HG02884 (cell line): Measurements from ENCODE around the gene WWOX.

Experiments
- ATAC-seq: cut with Tn5 transposase; IDR thresholded peaks from one replicate; pipeline ENCODE4 v1.9.1; 2021; ENCODE audit warnings: mild to moderate bottlenecking, moderate library complexity; ENCODE audit not compliant: unreplicated experiment

WWOX gene

GRCh38 chr16:78909226-78909625 is 809.8 kb downstream of the WWOX start:
- no peak for ATAC-seq

- ATAC-seq = no peak
Observed at GRCh38 chr16:78915811-78916345, 816.4 kb downstream of the WWOX start.

- ATAC-seq = no peak
Observed at GRCh38 chr16:78916928-78917545, 817.6 kb downstream of the WWOX start.

DNA sequence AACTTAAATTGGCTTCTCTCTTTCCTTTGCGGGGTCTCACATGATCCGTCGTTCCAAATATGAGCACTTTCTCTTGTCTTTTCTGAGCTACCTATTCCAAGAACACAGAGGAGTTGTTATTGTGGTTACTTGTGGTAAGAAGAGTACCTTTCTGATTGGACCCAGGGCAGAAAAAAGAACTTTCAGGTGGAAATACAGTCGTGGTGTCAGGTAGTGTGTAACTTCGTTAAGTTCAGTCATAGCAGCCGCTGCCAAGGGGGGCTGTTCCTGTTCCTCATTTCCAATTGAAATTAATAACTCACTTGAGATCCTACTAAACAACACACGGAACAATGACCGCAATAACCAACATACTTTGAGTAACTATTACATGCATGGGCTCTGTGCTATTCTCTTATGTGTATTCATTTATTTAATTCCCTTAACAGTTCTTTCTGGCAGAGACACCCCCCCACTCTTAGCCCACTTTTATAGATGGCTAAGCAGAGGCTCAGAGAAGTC is 819.4 kb downstream of the WWOX start:
- no peak for ATAC-seq

- ATAC-seq = no peak
Observed at GRCh38 chr16:78919852-78920251, 820.4 kb downstream of the WWOX start.

GRCh38 chr16:78920621-78921020 is 821.2 kb downstream of the WWOX start:
- ATAC-seq = no peak

DNA sequence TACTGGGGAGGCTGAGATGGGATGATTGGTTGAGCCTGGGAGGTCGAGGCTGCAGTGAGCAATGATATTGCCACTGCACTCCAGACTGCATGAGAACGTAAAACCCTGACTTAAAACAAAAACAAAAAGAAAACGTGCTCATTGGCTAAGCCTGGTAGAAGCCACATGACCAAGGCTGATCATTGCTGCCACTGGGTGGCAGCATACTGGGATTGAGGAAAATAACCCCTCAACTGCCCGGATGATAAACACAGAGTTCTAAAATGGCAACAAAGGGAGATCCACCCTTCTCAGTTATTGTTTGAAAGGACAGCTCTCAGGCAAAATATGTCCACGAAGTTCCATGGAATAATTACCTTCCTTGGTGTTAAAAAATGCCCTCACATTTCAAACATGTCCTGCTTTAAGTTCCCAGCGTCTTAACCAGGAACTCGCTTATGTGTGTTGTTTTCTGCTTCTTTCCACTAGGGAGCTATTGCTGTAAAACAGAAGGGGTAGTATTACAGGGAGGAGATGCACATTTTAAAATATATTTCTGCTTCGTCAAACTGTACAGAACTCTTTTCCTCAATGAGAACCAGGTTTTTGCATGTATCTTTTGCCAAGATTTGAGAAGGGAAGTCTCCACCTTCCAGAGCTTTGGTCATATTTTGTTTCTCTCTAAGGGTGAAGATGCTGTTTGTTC is 825.8 kb downstream of the WWOX start:
- ATAC-seq = no peak

GRCh38 chr16:78926723-78927210 is 827.3 kb downstream of the WWOX start:
- ATAC-seq = no peak

DNA sequence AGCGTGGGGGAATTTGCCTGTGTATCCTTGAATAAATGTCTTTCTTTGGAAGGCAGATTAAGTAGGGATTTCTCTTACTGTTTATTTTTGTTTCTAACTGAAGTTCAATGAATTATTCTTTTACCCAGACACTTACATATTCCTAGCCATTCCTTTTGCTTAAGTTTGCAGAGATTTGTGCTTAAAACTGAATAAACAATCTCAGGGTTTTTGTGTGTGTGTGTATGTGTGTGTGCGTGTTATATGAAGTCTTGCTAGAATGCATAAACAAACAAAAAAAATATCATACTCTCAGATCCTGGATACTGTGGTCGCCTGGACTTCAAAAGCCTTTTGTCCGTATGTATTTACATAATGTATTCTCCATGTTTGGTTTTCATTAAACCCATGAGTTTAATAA is 828.3 kb downstream of the WWOX start:
- ATAC-seq = no peak

- ATAC-seq = no peak
Observed at GRCh38 chr16:78929841-78930240, 830.4 kb downstream of the WWOX start.

GRCh38 chr16:78930561-78930960 is 831.1 kb downstream of the WWOX start:
- no peak for ATAC-seq

GRCh38 chr16:78931267-78931666 is 831.8 kb downstream of the WWOX start:
- ATAC-seq = no peak

GRCh38 chr16:78931678-78932077 is 832.2 kb downstream of the WWOX start:
- no peak for ATAC-seq

DNA sequence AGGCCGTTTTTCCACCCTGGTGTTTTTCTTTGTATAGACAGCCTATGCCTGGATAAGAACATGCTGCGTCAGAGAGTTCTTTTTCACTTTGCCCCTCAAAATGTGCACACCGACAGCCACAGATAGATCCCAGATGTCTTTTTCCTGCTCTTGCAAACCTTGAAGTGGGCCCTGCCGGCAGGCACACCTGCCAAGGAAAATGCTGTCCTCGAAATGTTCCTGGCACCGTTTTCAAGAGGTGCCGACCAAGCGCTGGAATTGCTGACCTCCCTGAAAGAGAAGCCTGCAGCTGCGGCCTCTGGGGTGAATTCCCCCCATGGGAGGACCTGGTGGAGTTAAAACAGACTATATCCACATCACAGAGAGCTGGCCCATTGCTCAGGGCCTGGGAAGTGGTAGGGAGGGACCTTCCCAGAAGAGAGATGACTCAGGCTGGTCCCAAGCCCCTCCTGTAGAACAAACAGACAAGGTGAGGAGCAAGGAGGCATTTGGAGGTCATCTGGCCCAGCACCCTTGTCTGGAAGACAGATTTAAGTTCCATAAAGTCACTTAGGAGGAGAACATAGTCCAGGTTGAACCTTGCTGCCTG is 833.0 kb downstream of the WWOX start:
- no peak for ATAC-seq

GRCh38 chr16:78936060-78936459 is 836.6 kb downstream of the WWOX start:
- ATAC-seq = no peak

DNA sequence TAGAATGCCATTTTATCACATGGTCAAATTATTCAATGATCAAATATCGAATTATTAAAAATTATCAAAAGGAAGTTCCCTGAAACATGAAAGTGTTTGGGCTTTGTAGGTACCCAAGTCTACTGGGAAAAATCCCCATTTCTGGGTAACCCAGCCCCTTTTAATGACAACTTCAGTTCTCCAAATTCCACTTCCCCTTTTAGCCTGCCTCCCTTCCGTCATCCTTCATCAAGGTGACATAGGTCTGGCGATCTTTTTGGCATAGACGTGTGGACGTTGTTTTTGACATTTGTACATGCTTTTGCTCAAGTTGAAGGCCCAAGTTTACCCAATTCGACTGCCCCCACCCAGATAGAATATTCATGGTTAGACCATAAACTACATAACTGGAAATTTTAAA is 840.1 kb downstream of the WWOX start:
- ATAC-seq = no peak

- no peak for ATAC-seq
Observed at GRCh38 chr16:78942625-78943245, 843.3 kb downstream of the WWOX start.

GRCh38 chr16:78945336-78945735 is 845.9 kb downstream of the WWOX start:
- no peak for ATAC-seq

- ATAC-seq = no peak
Observed at GRCh38 chr16:78946556-78946955, 847.1 kb downstream of the WWOX start.

- ATAC-seq = no peak
Observed at GRCh38 chr16:78950768-78951167, 851.3 kb downstream of the WWOX start.

GRCh38 chr16:78952630-78953029 is 853.2 kb downstream of the WWOX start:
- no peak for ATAC-seq
